Endothelial cell (in vitro differentiated cells): ENCODE measurements around the gene HEG1. TPM values are rescaled to one million over a fixed set of nuclear protein-coding genes. Genes with fewer than 3 reads are reported as not detected.
A peak's percentile ranks its signal among the peaks of the same experiment; 100 is the strongest.

Source experiments
- DNase-seq: peaks from one replicate; pipeline ENCODE4 v3.0.0; 2021; ENCODE audit warnings: low spot score
- H3K27ac Mint-ChIP-seq: one replicate; pipeline ENCODE4 v1.8.0; 2021; ENCODE audit warnings: mixed read lengths, inconsistent platforms; ENCODE audit not compliant: unreplicated experiment
- H3K27me3 Mint-ChIP-seq: one replicate; pipeline ENCODE4 v1.8.0; 2021; ENCODE audit warnings: mild to moderate bottlenecking, moderate library complexity, mixed read lengths, inconsistent platforms; ENCODE audit not compliant: unreplicated experiment
- H3K36me3 Mint-ChIP-seq: one replicate; pipeline ENCODE4 v1.8.0; 2021; ENCODE audit warnings: mild to moderate bottlenecking, low read depth, mixed read lengths, inconsistent platforms; ENCODE audit not compliant: unreplicated experiment
- H3K4me1 Mint-ChIP-seq: one replicate; pipeline ENCODE4 v1.8.0; 2021; ENCODE audit warnings: mild to moderate bottlenecking, mixed read lengths, inconsistent platforms; ENCODE audit not compliant: unreplicated experiment
- H3K4me3 Mint-ChIP-seq: one replicate; pipeline ENCODE4 v1.8.0; 2021; ENCODE audit warnings: mild to moderate bottlenecking, mixed read lengths, inconsistent platforms; ENCODE audit not compliant: unreplicated experiment
- H3K9me3 Mint-ChIP-seq: one replicate; pipeline ENCODE4 v1.8.0; 2021; ENCODE audit warnings: mixed read lengths, inconsistent platforms; ENCODE audit not compliant: unreplicated experiment
- total RNA-seq: library from RNA; stranded (reverse); fragmentation: NEBNext Ultra II Directional; extraction: Animal tissue kit (Norgen Biotek cat#: 25700); gene quantifications from one replicate; pipeline ENCODE4 v1.2.1, GENCODE V29; 2021; ENCODE audit not compliant: unreplicated experiment
- TF ChIP-seq, protein P1 (sequence below): fragments of 200-600 bp; sonication (generic); IDR thresholded peaks from one replicate; pipeline ENCODE4 v1.5.0; 2021; ENCODE audit warnings: antibody characterized with exemption; ENCODE audit not compliant: unreplicated experiment

HEG1 gene
- total RNA-seq, 1 donor from 2014 or later, result 17.1 TPM

- Mint-ChIP-seq H3K27me3 (peaks cover 5% of the 10 kb centered on the region), H3K4me3 (no peak overlapping the region), H3K4me1 (peaks cover 10% of the 10 kb centered on the region), H3K36me3 (no peaks in the 10 kb centered on the region), H3K27ac (no peak overlapping the region), H3K9me3 (no peaks in the 10 kb centered on the region)
- TF ChIP-seq, protein P1, sequence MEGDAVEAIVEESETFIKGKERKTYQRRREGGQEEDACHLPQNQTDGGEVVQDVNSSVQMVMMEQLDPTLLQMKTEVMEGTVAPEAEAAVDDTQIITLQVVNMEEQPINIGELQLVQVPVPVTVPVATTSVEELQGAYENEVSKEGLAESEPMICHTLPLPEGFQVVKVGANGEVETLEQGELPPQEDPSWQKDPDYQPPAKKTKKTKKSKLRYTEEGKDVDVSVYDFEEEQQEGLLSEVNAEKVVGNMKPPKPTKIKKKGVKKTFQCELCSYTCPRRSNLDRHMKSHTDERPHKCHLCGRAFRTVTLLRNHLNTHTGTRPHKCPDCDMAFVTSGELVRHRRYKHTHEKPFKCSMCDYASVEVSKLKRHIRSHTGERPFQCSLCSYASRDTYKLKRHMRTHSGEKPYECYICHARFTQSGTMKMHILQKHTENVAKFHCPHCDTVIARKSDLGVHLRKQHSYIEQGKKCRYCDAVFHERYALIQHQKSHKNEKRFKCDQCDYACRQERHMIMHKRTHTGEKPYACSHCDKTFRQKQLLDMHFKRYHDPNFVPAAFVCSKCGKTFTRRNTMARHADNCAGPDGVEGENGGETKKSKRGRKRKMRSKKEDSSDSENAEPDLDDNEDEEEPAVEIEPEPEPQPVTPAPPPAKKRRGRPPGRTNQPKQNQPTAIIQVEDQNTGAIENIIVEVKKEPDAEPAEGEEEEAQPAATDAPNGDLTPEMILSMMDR, result no peak
- DNase-seq, result no peak
Measured at GRCh38 chr3:125078951-125079674, 23.3 kb upstream of the HEG1 start.

- H3K27me3 Mint-ChIP-seq, result peaks cover 5% of the 10 kb centered on the region
- H3K27ac Mint-ChIP-seq, result no peak overlapping the region
- TF ChIP-seq, protein P1, result no peak
- no peaks in the 10 kb centered on the region for H3K9me3 Mint-ChIP-seq
- H3K36me3 Mint-ChIP-seq, result no peaks in the 10 kb centered on the region
- peaks cover 10% of the 10 kb centered on the region for H3K4me1 Mint-ChIP-seq
- DNase-seq, result no peak
- no peak overlapping the region for H3K4me3 Mint-ChIP-seq
Measured at GRCh38 chr3:125077864-125078263, 22.1 kb upstream of the HEG1 start.

GRCh38 chr3:125076464-125076863, 20.7 kb upstream of the HEG1 start:
- Mint-ChIP-seq H3K4me3 (no peak overlapping the region), H3K27me3 (peaks cover 5% of the 10 kb centered on the region), H3K27ac (no peak overlapping the region), H3K36me3 (no peaks in the 10 kb centered on the region), H3K4me1 (peaks cover 10% of the 10 kb centered on the region), H3K9me3 (no peaks in the 10 kb centered on the region)
- TF ChIP-seq, protein P1, result no peak
- no peak for DNase-seq

GRCh38 chr3:125075738-125076137, 19.9 kb upstream of the HEG1 start:
- H3K27me3 Mint-ChIP-seq, result peaks cover 5% of the 10 kb centered on the region
- H3K4me3 Mint-ChIP-seq, result no peak overlapping the region
- no peaks in the 10 kb centered on the region for H3K9me3 Mint-ChIP-seq
- peak; percentile 47 for DNase-seq
- H3K27ac Mint-ChIP-seq, result no peak overlapping the region
- TF ChIP-seq, protein P1, result peak; percentile 20
- H3K36me3 Mint-ChIP-seq, result no peaks in the 10 kb centered on the region
- peaks cover 10% of the 10 kb centered on the region for H3K4me1 Mint-ChIP-seq

GRCh38 chr3:125073390-125073905, 17.7 kb upstream of the HEG1 start:
- DNase-seq, result no peak
- peaks cover 5% of the 10 kb centered on the region for H3K27me3 Mint-ChIP-seq
- no peaks in the 10 kb centered on the region for H3K9me3 Mint-ChIP-seq
- H3K27ac Mint-ChIP-seq, result no peak overlapping the region
- H3K4me1 Mint-ChIP-seq, result peaks cover 5% of the 10 kb centered on the region
- TF ChIP-seq, protein P1, result no peak
- H3K4me3 Mint-ChIP-seq, result no peak overlapping the region
- no peaks in the 10 kb centered on the region for H3K36me3 Mint-ChIP-seq
